ENCODE data around the gene CAMSAP2. TPM values are rescaled to one million over a fixed set of nuclear protein-coding genes. Genes with fewer than 3 reads are reported as not detected.

CAMSAP2 gene
- total and polyA plus RNA-seq, 2 of the 4 experiments (the other 2 are of a cell fraction), result 8.3 to 29.4 TPM

- Histone ChIP-seq H3K23ac (ENCODE audit: low read depth, low read length) (no peak overlapping the region), H3K27me3 (ENCODE audit: control insufficient read depth, insufficient read depth, low read length) (no peaks in the 10 kb centered on the region), H2BK20ac (ENCODE audit: low read depth, low read length) (no peak overlapping the region), H3K4me1 (ENCODE audit: control insufficient read depth, insufficient read depth, low read length) (no peaks in the 10 kb centered on the region), H3K9me1 (ENCODE audit: insufficient read depth, low read length) (0 out of 2 replicates have a peak, but pooled peaks cover 3% of the 10 kb centered on the region), H4K8ac (ENCODE audit: low read depth in 2 of 2, low read length in 2 of 2) (no peak overlapping the region), H3K4me2 (ENCODE audit: low read depth, low read length) (no peak overlapping the region), H3K14ac (replicated peaks; ENCODE audit: low read depth, low read length) (no peak overlapping the region), H3K27ac (ENCODE audit: insufficient read depth, low read length) (no peak overlapping the region), H3K18ac (ENCODE audit: low read depth, low read length) (no peak overlapping the region), H2AFZ (replicated peaks; ENCODE audit: low read length, poor library complexity) (no peak overlapping the region), H3K79me1 (ENCODE audit: low read depth in 1 of 2, low read length in 2 of 2) (peaks cover 0 to 15% of the 10 kb centered on the region in 2 experiments; a peak in 2 of 4 replicates), H3K36me3 (ENCODE audit: control insufficient read depth, insufficient read depth, low read length) (peaks cover 31% of the 10 kb centered on the region), H3K4me3 (ENCODE audit: insufficient read depth, low read depth, low read length) (no peak overlapping the region), H2BK15ac (ENCODE audit: low read depth, low read length) (no peak overlapping the region), H2AK5ac (ENCODE audit: low read depth, low read length) (no peak overlapping the region), H2AK9ac (replicated peaks; ENCODE audit: low read depth, low read length, poor library complexity) (no peak overlapping the region), H4K5ac (ENCODE audit: low read depth, low read length) (no peak overlapping the region), H3K9ac (ENCODE audit: low read depth, low read length) (no peak overlapping the region), H4K91ac (ENCODE audit: insufficient read depth, low read depth, low read length) (no peak overlapping the region), H2BK120ac (ENCODE audit: low read depth, low read length) (no peak overlapping the region), H3K9me3 (ENCODE audit: control insufficient read depth, insufficient read depth, low read length) (no peaks in the 10 kb centered on the region), H2BK5ac (ENCODE audit: low read depth, low read length, poor library complexity, severe bottlenecking) (no peak overlapping the region), H3K4ac (ENCODE audit: low read depth, low read length) (no peak overlapping the region), H4K20me1 (ENCODE audit: insufficient read depth, low read length) (no peaks in the 10 kb centered on the region), H3K56ac (ENCODE audit: extremely low read depth, insufficient read depth, low read length) (no peak overlapping the region)
- dilution Hi-C loops (cut with HindIII; ENCODE audit: low sequenced_read_pairs, unreplicated experiment), result no loop called here
- no peak for TF ChIP-seq CEBPB (IDR thresholded peaks at IDR 0.05; ENCODE audit: low read depth, low read length)
- no peak for TF ChIP-seq MAZ (IDR thresholded peaks at IDR 0.05; ENCODE audit: borderline replicate concordance, low read depth, low read length)
- no peak for TF ChIP-seq RAD21 (IDR thresholded peaks at IDR 0.05; ENCODE audit: low read length)
- TF ChIP-seq SMC3 (IDR thresholded peaks at IDR 0.05; ENCODE audit: low read depth, low read length), result no peak
- no peak for TF ChIP-seq RFX5 (IDR thresholded peaks at IDR 0.05; ENCODE audit: low read depth, low read length)
- TF ChIP-seq POLR2A (IDR thresholded peaks at IDR 0.05; ENCODE audit: low read depth, low read length), result no peak
- no peak for TF ChIP-seq MAFK (IDR thresholded peaks at IDR 0.05; ENCODE audit: low read depth, low read length)
- no peak for TF ChIP-seq BHLHE40 (IDR thresholded peaks at IDR 0.05; ENCODE audit: low read depth, low read length)
- no peak for TF ChIP-seq CHD1 (IDR thresholded peaks at IDR 0.05; ENCODE audit: low read depth, low read length)
- TF ChIP-seq ELK1 (IDR thresholded peaks at IDR 0.05; ENCODE audit: borderline replicate concordance, low read depth, low read length), result no peak
- TF ChIP-seq MXI1 (IDR thresholded peaks at IDR 0.05; ENCODE audit: borderline replicate concordance, low read depth, low read length), result no peak
- no peak for TF ChIP-seq RCOR1 (IDR thresholded peaks at IDR 0.05; ENCODE audit: insufficient replicate concordance, low read length)
- BruUV-seq (replicated peaks), result no TSS peak
- intact Hi-C loops (cut with micrococcal nuclease), result no loop called here
- in situ Hi-C loops (cut with MboI; ENCODE audit: low sequenced_read_pairs), result no loop called here
- ChIA-PET POLR2A (ENCODE audit: unreplicated experiment) (no interaction called here), CTCF (interaction anchor here (1.0 kb wide), 1 partner anchor 13 kb away, joined by 3 read pairs; no protein-coding TSS in a partner anchor)
- ATAC-seq (ENCODE audit: low read depth) (no peak), DNase-seq (no peak)
Measured at GRCh38 chr1:200850554-200850953, 111.9 kb downstream of the CAMSAP2 start.

Measured in IMR-90 (cell line).